ENCODE data around the gene ANXA2. TPM values are rescaled to one million over a fixed set of nuclear protein-coding genes. Genes with fewer than 3 reads are reported as not detected.

The ANXA2 gene
- total and polyA plus RNA-seq, 8 donors, result 123 to 476 (median 260) TPM

DNA sequence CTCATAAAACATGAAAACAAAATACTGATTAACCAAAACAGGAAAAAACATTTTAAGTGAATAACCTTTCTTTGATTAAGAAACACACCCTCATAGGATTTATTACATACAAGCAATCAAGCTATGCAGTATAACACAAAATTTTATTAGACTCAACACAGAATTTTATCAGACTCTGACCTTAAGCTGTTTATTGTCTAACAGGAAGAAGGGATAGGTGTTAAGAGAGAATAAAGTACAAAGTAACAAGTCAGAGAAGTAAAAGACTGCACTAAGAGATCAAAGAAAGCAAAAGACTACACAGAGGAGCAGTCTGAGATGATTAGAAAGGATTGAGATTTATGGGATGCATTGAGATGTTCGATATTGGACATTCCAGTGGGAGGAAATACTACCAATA is 43.5 kb upstream of the ANXA2 start:
- H3K4me3 ChIP-seq, result no peak overlapping the region
- no peaks in the 10 kb centered on the region for H3K4me1 ChIP-seq
- TF ChIP-seq, protein P1, sequence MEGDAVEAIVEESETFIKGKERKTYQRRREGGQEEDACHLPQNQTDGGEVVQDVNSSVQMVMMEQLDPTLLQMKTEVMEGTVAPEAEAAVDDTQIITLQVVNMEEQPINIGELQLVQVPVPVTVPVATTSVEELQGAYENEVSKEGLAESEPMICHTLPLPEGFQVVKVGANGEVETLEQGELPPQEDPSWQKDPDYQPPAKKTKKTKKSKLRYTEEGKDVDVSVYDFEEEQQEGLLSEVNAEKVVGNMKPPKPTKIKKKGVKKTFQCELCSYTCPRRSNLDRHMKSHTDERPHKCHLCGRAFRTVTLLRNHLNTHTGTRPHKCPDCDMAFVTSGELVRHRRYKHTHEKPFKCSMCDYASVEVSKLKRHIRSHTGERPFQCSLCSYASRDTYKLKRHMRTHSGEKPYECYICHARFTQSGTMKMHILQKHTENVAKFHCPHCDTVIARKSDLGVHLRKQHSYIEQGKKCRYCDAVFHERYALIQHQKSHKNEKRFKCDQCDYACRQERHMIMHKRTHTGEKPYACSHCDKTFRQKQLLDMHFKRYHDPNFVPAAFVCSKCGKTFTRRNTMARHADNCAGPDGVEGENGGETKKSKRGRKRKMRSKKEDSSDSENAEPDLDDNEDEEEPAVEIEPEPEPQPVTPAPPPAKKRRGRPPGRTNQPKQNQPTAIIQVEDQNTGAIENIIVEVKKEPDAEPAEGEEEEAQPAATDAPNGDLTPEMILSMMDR (IDR thresholded peaks at IDR 0.05), result no peak
- FAIRE-seq (peak; percentile 49), DNase-seq (no peak), ATAC-seq (no peak)
- no peaks in the 10 kb centered on the region for H3K9me3 ChIP-seq
- H3K27ac ChIP-seq, result no peak overlapping the region
- WGBS, 2 donors, result 58 to 65% methylated on average over 1 of the region's 1 CpG
- no peaks in the 10 kb centered on the region for H3K36me3 ChIP-seq
- intact Hi-C loops (cut with DNase I), result loop anchor here in 1 of 3 donors (10.0 kb wide), 1 partner anchor 87 kb away; no protein-coding TSS in a partner anchor
- no peaks in the 10 kb centered on the region for H3K27me3 ChIP-seq

- DNase-seq (no peak), ATAC-seq (no peak), FAIRE-seq (no peak)
- intact Hi-C loops (cut with DNase I), result no loop called here
- TF ChIP-seq, protein P1 (IDR thresholded peaks at IDR 0.05), result no peak
- Histone ChIP-seq H3K9me3 (no peaks in the 10 kb centered on the region), H3K27ac (no peak overlapping the region), H3K4me3 (no peak overlapping the region), H3K36me3 (no peaks in the 10 kb centered on the region), H3K4me1 (no peaks in the 10 kb centered on the region), H3K27me3 (no peaks in the 10 kb centered on the region)
- WGBS, 2 donors, result 86 to 93% methylated on average over 1 of the region's 1 CpG
Observed at GRCh38 chr15:60438646-60439045, 40.9 kb upstream of the ANXA2 start.

DNA sequence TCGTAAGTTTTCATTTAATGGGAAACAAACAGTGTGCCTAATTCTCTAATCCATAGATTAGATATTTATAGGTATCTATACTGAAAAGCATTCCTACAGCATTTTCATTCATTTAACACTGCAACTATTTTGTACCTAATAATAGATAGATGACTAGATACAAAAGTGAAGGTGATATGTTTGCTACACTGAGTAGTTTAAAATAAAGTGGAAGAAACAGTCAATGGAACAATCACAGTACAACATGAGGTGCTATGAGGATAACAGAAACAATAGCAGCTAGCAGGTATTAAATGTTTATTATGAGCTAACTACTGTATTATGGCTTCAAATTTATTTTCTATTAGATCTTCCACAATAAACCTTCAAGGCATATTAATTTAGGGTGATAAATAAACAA is 31.1 kb upstream of the ANXA2 start:
- Histone ChIP-seq H3K9me3 (no peaks in the 10 kb centered on the region), H3K4me1 (no peaks in the 10 kb centered on the region), H3K4me3 (no peak overlapping the region), H3K27ac (no peak overlapping the region), H3K36me3 (peaks cover 0 to 4% (median 0%) of the 10 kb centered on the region in 3 donors), H3K27me3 (no peaks in the 10 kb centered on the region)
- ATAC-seq (no peak), FAIRE-seq (no peak), DNase-seq (no peak)
- 91 to 98% methylated on average over 1 of the region's 1 CpG for WGBS, 2 donors
- intact Hi-C loops (cut with DNase I), result loop anchor here in 1 of 3 donors (10.0 kb wide), 1 partner anchor 74 kb away; no protein-coding TSS in a partner anchor
- TF ChIP-seq, protein P1 (IDR thresholded peaks at IDR 0.05), result no peak

DNA sequence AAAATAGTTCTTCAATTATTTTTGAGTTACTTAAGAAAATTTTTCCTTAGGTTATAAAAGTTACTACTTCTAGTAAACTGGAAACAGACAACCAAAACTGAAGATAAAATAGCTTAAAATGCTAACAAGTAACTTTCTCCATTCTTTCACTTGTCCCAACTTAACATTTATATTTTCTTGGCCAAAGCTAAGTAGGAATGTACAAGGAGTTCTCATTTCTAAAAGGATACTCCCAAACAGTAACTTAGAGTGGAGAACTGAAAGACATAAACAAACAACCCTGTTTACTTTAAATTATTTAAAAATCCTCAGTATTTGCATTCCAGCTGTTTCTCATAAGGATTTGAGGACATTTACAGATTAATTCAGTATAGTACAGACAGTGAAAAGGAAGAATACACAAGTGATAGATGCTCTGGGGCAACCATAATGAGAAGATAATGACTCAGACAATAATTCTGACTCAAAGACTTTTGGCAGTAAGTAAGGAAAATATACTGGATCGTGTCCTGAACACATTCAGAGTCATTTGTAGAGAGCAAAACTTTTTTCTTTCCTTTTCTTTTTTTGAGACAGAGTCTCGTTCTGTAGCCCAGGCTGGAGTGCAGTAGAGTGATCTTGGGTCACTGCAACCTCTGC is 29.2 kb upstream of the ANXA2 start:
- Histone ChIP-seq H3K4me1 (no peaks in the 10 kb centered on the region), H3K36me3 (peaks cover 0 to 4% (median 0%) of the 10 kb centered on the region in 3 donors), H3K27me3 (no peaks in the 10 kb centered on the region), H3K27ac (no peak overlapping the region), H3K9me3 (no peaks in the 10 kb centered on the region), H3K4me3 (no peak overlapping the region)
- TF ChIP-seq, protein P1 (IDR thresholded peaks at IDR 0.05), result no peak
- no peak for FAIRE-seq
- 82 to 89% methylated on average over 2 of the region's 2 CpGs for WGBS, 2 donors
- no peak for DNase-seq
- ATAC-seq, result peak in 3 of 4 donors; percentile 18 to 53 (median 37)
- intact Hi-C loops (cut with DNase I), result loop anchor here in 1 of 3 donors (10.0 kb wide), 1 partner anchor 72 kb away; no protein-coding TSS in a partner anchor

DNA sequence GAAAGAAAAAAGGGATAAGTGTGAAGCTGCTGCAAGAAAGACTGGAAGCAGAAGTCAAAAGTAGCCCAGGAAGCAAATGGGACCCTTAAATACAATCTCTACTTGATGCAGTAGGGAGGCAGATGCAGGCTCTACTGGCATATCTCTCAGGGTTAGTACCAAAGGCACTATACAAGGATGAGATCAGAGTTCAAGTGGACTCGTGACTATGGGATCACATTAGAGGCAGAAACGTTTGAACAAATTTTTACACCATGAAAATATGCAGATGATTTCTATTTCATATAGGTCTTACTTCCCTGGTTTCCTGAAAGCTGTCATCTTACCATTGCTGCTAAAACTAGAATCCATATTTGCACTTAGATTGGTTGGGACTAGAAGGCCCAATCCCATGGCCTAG is 27.7 kb upstream of the ANXA2 start:
- H3K4me3 ChIP-seq, result no peak overlapping the region
- no peaks in the 10 kb centered on the region for H3K4me1 ChIP-seq
- FAIRE-seq, result no peak
- no peak for ATAC-seq
- peaks cover 0 to 12% (median 0%) of the 10 kb centered on the region in 3 donors for H3K36me3 ChIP-seq
- no peaks in the 10 kb centered on the region for H3K9me3 ChIP-seq
- 76 to 92% methylated on average over 2 of the region's 2 CpGs for WGBS, 2 donors
- DNase-seq, result no peak
- no peaks in the 10 kb centered on the region for H3K27me3 ChIP-seq
- TF ChIP-seq, protein P1 (IDR thresholded peaks at IDR 0.05), result no peak
- H3K27ac ChIP-seq, result no peak overlapping the region
- intact Hi-C loops (cut with DNase I), result loop anchor here in 1 of 3 donors (10.0 kb wide), 1 partner anchor 71 kb away; no protein-coding TSS in a partner anchor

All from pancreas (tissue), 10 donors.